Stomach (tissue), 9 donors: ENCODE data around the gene THAP12. TPM values are rescaled to one million over a fixed set of nuclear protein-coding genes. Genes with fewer than 3 reads are reported as not detected.

Source experiments
- DNase-seq, 2 donors: peaks; one replicate each; pipeline versions ENCODE4 v3.0.0 to v3.0.0-alpha.2; 2013 to 2019
- H3K27ac ChIP-seq, 5 donors: fragments of 200-600 bp in 4 of 5; sonication (generic) in 4 of 5; one replicate each; pipeline ENCODE4 v1.5.1; 2013 to 2019; ENCODE audit warnings: mild to moderate bottlenecking in 1 of 5, moderate library complexity in 1 of 5
- H3K27me3 ChIP-seq, 3 donors: fragments of 200-600 bp; sonication (generic); one replicate each; pipeline ENCODE4 v1.5.1; 2017 to 2019; ENCODE audit warnings: mixed run types in 1 of 3
- H3K36me3 ChIP-seq, 4 donors: fragments of 200-600 bp; sonication (generic); 1 replicate in 3 of 4; 2 replicates in 1 of 4; pipeline ENCODE4 v1.5.1; 2016 to 2019
- H3K4me1 ChIP-seq, 4 donors: fragments of 200-600 bp; sonication (generic); one replicate each; pipeline ENCODE4 v1.5.1; 2016 to 2019
- H3K4me3 ChIP-seq, 4 donors: fragments of 200-600 bp; sonication (generic) in 3 of 4; one replicate each; pipeline ENCODE4 v1.5.1; 2016 to 2019; ENCODE audit warnings: mild to moderate bottlenecking in 1 of 4
- H3K9me3 ChIP-seq, 4 donors: fragments of 200-600 bp; sonication (generic); one replicate each; pipeline ENCODE4 v1.5.1; 2016 to 2019
- EP300 ChIP-seq: sonication (generic); formaldehyde crosslinking; IDR thresholded peaks from one replicate; pipeline ENCODE4 v1.6.1; 2017; ENCODE audit warnings: antibody characterized with exemption
- POLR2A ChIP-seq, 4 donors: fragments of 450-650 bp; IDR thresholded peaks; one replicate each; pipeline ENCODE4 v1.6.1; 2016; ENCODE audit warnings: antibody characterized with exemption in 4 of 4, control low read depth in 2 of 4, mild to moderate bottlenecking in 1 of 4, moderate library complexity in 1 of 4
- POLR2AphosphoS5 ChIP-seq, 3 donors: sonication (generic); formaldehyde crosslinking; IDR thresholded peaks; one replicate each; pipeline ENCODE4 v1.6.1; 2016; ENCODE audit warnings: antibody characterized with exemption in 3 of 3
- WGBS, 5 donors: extraction: QIAGEN DNeasy Blood & Tissue Kit in 3 of 5; methylation state at CpG; one replicate each; pipeline versions ENCODE4 v1.1.5 to v1.1.7; 2013 to 2018; 5-methylcytosine and 5-hydroxymethylcytosine counted together
- intact Hi-C: fragments of 100-400 bp; cut with DNase I; formaldehyde crosslinking; loops from one replicate; pipeline ENCODE4 v1.15.1; 2023; ENCODE audit warnings: low total_unique reads
- polyA plus RNA-seq, 3 donors: library from polyadenylated mRNA; stranded (reverse); fragments of 200-250 nt; gene quantifications; one replicate each; pipeline ENCODE4 v1.2.3, GENCODE V29; 2013
- total RNA-seq, 5 donors: library from RNA; depleted of rRNA; stranded (reverse); fragments of >200 nt; gene quantifications; one replicate each; pipeline versions ENCODE4 v1.1.0 to v1.2.3, GENCODE V29; 2014 to 2016
- TF ChIP-seq, protein P1 (sequence below), 7 experiments: fragments of 450-650 bp in 4 of 7; fragments of 200-600 bp in 3 of 7; sonication (generic) in 3 of 7; IDR thresholded peaks; one replicate each; pipeline ENCODE4 v1.5.1; 2016 to 2019; ENCODE audit warnings: antibody characterized with exemption in 7 of 7, control low read depth in 2 of 7, mild to moderate bottlenecking in 1 of 7
- donor health status: healthy with polysubstance abuse.
- donor health status: Bipolar disorder and iron deficiency.
- donor health status: healthy.

THAP12 gene
- total and polyA plus RNA-seq, 8 donors = 10.7 to 74.0 (median 25.2) TPM

DNA sequence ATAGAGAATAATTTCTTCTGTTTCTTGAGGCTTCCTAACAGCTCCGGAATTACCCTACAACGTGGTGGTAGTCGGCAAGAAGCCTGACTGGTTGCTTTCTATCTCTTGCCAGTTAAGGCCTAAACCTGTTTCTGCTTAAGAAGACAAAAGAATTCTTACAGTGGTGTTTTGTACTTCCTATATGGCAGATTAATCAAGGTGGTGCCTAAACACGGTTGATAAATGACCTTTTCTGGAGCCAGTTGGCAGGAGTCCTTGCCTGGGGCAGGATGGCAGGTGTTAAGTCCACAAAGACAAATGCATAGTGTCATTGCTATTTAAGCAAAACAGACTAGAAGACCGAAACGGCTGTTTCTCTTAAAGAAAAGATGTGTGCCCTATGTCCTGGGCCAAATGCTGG is 10.1 kb upstream of the THAP12 start:
- Histone ChIP-seq H3K4me1 (peaks cover 0 to 10% (median 5%) of the 10 kb centered on the region in 4 donors), H3K4me3 (no peak overlapping the region), H3K27me3 (no peaks in the 10 kb centered on the region), H3K27ac (peak overlapping the region in 2 of 5 donors; percentile 13 to 29), H3K9me3 (no peaks in the 10 kb centered on the region), H3K36me3 (no peaks in the 10 kb centered on the region)
- peak in 1 of 2 donors; percentile 63 for DNase-seq
- WGBS, 5 donors = 19 to 31% (median 23%) methylated on average over 6 of the region's 6 CpGs
- intact Hi-C loops = no loop called here
- TF ChIP-seq, protein P1, sequence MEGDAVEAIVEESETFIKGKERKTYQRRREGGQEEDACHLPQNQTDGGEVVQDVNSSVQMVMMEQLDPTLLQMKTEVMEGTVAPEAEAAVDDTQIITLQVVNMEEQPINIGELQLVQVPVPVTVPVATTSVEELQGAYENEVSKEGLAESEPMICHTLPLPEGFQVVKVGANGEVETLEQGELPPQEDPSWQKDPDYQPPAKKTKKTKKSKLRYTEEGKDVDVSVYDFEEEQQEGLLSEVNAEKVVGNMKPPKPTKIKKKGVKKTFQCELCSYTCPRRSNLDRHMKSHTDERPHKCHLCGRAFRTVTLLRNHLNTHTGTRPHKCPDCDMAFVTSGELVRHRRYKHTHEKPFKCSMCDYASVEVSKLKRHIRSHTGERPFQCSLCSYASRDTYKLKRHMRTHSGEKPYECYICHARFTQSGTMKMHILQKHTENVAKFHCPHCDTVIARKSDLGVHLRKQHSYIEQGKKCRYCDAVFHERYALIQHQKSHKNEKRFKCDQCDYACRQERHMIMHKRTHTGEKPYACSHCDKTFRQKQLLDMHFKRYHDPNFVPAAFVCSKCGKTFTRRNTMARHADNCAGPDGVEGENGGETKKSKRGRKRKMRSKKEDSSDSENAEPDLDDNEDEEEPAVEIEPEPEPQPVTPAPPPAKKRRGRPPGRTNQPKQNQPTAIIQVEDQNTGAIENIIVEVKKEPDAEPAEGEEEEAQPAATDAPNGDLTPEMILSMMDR (IDR thresholded peaks at IDR 0.05) = no peak
- no peak for TF ChIP-seq POLR2AphosphoS5 (IDR thresholded peaks at IDR 0.05)
- TF ChIP-seq POLR2A (IDR thresholded peaks at IDR 0.05) = no peak
- no peak for TF ChIP-seq EP300

DNA sequence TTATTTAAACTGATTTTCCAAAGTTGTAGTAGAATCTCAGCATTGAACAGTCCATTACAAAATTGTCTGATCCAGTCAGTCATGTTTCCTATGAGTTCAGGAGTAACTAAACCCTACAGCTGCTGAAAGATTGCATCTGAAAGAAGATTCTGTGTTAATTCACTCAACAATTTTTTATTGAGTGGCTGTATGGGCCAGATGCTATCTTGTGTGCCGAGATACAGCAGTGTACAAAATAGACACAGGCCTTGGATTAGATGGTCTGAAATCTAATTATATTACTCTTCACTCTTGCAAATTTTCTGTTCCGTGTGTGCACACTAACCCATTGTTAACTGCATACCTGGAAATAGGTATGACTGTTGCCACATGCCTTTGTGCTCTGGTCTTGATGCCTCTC is 7.5 kb upstream of the THAP12 start:
- intact Hi-C loops = no loop called here
- peaks cover 0 to 19% (median 6%) of the 10 kb centered on the region in 4 donors for H3K4me1 ChIP-seq
- DNase-seq = no peak
- TF ChIP-seq EP300 = no peak
- TF ChIP-seq, protein P1 (IDR thresholded peaks at IDR 0.05) = no peak
- TF ChIP-seq POLR2AphosphoS5 (IDR thresholded peaks at IDR 0.05) = no peak
- no peak for TF ChIP-seq POLR2A (IDR thresholded peaks at IDR 0.05)
- H3K36me3 ChIP-seq = no peaks in the 10 kb centered on the region
- H3K4me3 ChIP-seq = no peak overlapping the region
- WGBS, 5 donors = 86 to 100% (median 94%) methylated on average over 2 of the region's 2 CpGs
- H3K9me3 ChIP-seq = no peaks in the 10 kb centered on the region
- H3K27ac ChIP-seq = no peak overlapping the region
- no peaks in the 10 kb centered on the region for H3K27me3 ChIP-seq

DNA sequence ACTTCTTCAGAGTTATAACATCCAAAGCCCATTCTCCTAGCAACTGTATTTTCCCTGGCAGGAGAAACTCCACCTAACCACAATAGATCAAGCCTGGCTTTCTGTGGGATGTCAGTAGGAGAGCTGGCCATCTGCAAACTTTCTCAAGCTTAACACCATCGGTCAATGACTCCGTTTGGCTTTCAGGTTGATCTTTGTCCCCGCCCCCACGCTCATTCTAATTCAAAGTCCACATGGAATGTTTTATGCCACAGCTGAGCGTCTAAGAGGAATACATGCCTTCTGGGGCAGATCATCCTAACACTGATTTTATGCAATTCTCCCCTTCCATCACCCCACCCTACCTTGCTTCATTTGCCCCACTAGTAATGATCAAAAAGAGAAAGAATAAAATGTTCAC is 5.0 kb upstream of the THAP12 start:
- H3K9me3 ChIP-seq = no peaks in the 10 kb centered on the region
- H3K27me3 ChIP-seq = no peaks in the 10 kb centered on the region
- WGBS, 5 donors = 47 to 80% (median 77%) methylated on average over 5 of the region's 5 CpGs
- intact Hi-C loops = no loop called here
- no peak overlapping the region for H3K27ac ChIP-seq
- TF ChIP-seq, protein P1 (IDR thresholded peaks at IDR 0.05) = no peak
- TF ChIP-seq EP300 (no peak), POLR2A (IDR thresholded peaks at IDR 0.05) (no peak), POLR2AphosphoS5 (IDR thresholded peaks at IDR 0.05) (no peak)
- peaks cover 10 to 29% (median 23%) of the 10 kb centered on the region in 4 donors for H3K4me1 ChIP-seq
- H3K36me3 ChIP-seq = no peaks in the 10 kb centered on the region
- DNase-seq = peak in 1 of 2 donors; percentile 66
- H3K4me3 ChIP-seq = no peak overlapping the region

DNA sequence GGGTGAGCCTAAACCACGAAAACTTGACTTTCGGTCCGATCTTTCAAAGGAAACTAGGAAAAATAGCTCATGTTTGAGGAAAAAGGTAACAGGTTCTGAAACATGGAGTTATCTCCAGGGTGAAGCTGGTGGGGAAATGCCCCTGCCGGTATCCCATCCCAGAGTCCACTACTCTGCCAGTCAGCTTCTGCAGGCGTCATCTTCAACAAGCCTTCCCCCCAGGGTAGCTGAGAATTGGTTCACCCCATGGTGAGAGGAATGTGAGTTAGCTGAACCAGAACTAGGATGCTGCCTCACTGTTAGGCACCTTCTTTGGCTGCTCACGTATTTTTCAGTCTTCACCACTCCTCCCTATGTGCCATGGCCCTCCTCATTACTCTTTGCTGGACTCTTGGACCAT is 1.3 kb upstream of the THAP12 start:
- TF ChIP-seq EP300 (no peak), POLR2AphosphoS5 (IDR thresholded peaks at IDR 0.05) (no peak), POLR2A (IDR thresholded peaks at IDR 0.05) (no peak)
- TF ChIP-seq, protein P1 (IDR thresholded peaks at IDR 0.05) = no peak
- Histone ChIP-seq H3K4me3 (peak overlapping the region in 1 of 4 donors; percentile 99), H3K27ac (no peak overlapping the region), H3K9me3 (no peaks in the 10 kb centered on the region), H3K4me1 (peaks cover 25 to 53% (median 43%) of the 10 kb centered on the region in 4 donors), H3K36me3 (no peaks in the 10 kb centered on the region), H3K27me3 (no peaks in the 10 kb centered on the region)
- intact Hi-C loops = no loop called here
- DNase-seq = no peak
- 83 to 89% (median 88%) methylated on average over 6 of the region's 6 CpGs for WGBS, 5 donors
